ENCODE data around the gene NAALADL2.

DNA sequence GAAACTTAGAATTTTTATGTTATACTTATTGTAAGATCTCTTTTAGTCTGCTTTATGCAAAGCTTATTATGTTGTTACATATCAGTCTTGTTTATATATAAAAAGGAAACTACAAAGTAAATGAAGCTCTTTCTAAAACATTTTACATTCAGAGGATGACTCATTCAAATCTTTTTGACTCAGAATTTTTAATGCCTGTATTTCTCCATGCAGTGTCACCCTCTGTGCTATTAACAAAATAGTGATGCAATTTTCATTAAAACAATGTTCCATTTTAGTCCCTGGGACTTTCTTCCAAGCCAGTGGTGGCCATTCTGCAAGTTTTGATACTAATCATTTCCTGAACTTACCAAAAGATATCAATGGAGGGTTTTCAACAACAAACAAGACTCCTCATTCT lies 216.1 kb downstream of the NAALADL2 start:
- TF ChIP-seq CTCF (IDR thresholded peaks at IDR 0.05; ENCODE audit: poor library complexity, severe bottlenecking) (no peak), EZH2 (IDR thresholded peaks at IDR 0.05; ENCODE audit: borderline replicate concordance, insufficient read depth, low read length, poor library complexity, severe bottlenecking) (no peak), RAD21 (conservative IDR thresholded peaks at IDR 0.05) (no peak), EP300 (conservative IDR thresholded peaks at IDR 0.05; ENCODE audit: poor library complexity, severe bottlenecking) (no peak), POLR2AphosphoS5 (IDR thresholded peaks at IDR 0.05) (no peak)
- TF ChIP-seq, protein P1, sequence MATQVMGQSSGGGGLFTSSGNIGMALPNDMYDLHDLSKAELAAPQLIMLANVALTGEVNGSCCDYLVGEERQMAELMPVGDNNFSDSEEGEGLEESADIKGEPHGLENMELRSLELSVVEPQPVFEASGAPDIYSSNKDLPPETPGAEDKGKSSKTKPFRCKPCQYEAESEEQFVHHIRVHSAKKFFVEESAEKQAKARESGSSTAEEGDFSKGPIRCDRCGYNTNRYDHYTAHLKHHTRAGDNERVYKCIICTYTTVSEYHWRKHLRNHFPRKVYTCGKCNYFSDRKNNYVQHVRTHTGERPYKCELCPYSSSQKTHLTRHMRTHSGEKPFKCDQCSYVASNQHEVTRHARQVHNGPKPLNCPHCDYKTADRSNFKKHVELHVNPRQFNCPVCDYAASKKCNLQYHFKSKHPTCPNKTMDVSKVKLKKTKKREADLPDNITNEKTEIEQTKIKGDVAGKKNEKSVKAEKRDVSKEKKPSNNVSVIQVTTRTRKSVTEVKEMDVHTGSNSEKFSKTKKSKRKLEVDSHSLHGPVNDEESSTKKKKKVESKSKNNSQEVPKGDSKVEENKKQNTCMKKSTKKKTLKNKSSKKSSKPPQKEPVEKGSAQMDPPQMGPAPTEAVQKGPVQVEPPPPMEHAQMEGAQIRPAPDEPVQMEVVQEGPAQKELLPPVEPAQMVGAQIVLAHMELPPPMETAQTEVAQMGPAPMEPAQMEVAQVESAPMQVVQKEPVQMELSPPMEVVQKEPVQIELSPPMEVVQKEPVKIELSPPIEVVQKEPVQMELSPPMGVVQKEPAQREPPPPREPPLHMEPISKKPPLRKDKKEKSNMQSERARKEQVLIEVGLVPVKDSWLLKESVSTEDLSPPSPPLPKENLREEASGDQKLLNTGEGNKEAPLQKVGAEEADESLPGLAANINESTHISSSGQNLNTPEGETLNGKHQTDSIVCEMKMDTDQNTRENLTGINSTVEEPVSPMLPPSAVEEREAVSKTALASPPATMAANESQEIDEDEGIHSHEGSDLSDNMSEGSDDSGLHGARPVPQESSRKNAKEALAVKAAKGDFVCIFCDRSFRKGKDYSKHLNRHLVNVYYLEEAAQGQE (IDR thresholded peaks at IDR 0.05; ENCODE audit: borderline replicate concordance): no peak
